Keratinocyte (primary cell): ENCODE measurements around the gene CBFA2T3.

Experiments
- CTCF ChIP-seq, 3 experiments: IDR thresholded peaks in 1 of 3; conservative IDR thresholded peaks in 1 of 3; optimal IDR thresholded peaks in 1 of 3; 2 replicates in 2 of 3; 3 replicates in 1 of 3; pipeline versions ENCODE3 to v1.5.1; 2011; ENCODE audit warnings: low read length in 3 of 3, mild to moderate bottlenecking in 3 of 3, moderate library complexity in 2 of 3, control low read depth in 1 of 3, inconsistent platforms in 1 of 3; ENCODE audit not compliant: insufficient read depth in 2 of 3; ENCODE audit errors: extremely low read depth in 1 of 3
- EZH2 ChIP-seq: IDR thresholded peaks from one replicate; pipeline ENCODE4 v1.6.1; 2012; ENCODE audit warnings: inconsistent platforms, mild to moderate bottlenecking, low read length, moderate library complexity

GRCh38 chr16:89018282-89019158 is 41.5 kb upstream of the CBFA2T3 start:
- no peak for TF ChIP-seq CTCF (optimal IDR thresholded peaks at IDR 0.05 in 1 of 3, IDR thresholded peaks at IDR 0.05 in 1 of 3, conservative IDR thresholded peaks at IDR 0.05 in 1 of 3; ENCODE audit: extremely low read depth in 1 of 3, insufficient read depth in 2 of 3, low read length in 3 of 3)
- no peak for TF ChIP-seq EZH2
